GM04504 (cell line): Measurements from ENCODE around the gene PSMC4.
A peak's percentile ranks its signal among the peaks of the same experiment; 100 is the strongest.

ENCODE experiments used
- DNase-seq: peaks from one replicate; pipeline ENCODE4 v3.0.0-alpha.2; 2012; ENCODE audit warnings: low read depth

PSMC4 gene

DNA sequence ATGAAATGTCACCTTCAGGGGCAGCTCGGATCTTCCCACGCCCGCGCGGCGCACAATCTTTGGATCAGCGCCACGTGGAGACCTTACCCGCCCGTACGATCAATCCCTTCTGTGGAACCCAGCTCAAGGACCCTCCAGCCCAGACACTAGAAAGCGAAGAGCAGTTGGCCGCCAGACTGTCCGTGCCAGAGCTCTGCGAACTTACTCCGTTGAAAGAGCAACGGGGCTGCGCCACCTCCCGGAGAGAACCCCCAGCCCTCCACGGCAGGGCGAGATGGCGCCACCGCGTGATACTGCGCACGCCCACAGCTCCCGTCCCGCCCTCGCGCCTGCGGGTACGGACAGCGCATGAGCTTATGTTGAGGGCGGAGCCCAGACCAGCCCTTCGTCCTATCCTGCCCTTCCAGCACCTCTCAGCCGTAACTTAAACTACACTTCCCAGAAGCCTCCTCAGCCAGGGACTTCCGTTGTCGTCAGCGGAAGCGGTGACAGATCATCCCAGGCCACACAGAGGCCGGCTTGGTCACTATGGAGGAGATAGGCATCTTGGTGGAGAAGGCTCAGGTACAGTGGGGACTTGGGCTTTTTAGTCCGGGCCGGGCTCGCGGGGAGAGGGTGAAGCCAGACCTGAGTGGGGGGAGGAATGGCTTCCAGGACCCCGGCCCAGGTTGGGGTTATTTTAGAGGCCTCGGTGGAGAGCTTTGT is at the start of gene PSMC4:
Gene PSMC4 (plus strand): TSS at position 491 of the 705 bp plus-strand sequence. CDS start 38 bp downstream, at position 529.
- DNase-seq, result peak; percentile 98

DNA sequence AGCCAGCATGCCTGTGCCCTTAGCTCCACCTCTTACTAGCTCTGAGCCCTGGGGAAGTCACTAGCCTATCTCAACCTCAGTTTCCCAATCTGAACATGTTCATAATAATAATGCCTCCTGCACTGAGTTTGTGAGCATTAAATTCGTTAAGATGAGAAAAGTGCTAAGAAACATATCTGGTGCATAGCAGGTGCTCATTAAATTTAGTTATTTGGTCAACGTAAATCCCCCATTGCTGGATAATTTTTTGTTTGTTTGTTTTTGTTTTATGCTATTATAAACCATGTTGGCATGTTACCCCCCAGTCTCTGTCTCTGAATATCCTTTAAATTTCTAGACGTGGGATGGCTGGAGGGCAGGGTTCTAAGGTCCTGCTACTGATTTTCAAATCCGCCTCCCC is 47.1 kb upstream of the PSMC4 start:
- DNase-seq, result no peak

DNA sequence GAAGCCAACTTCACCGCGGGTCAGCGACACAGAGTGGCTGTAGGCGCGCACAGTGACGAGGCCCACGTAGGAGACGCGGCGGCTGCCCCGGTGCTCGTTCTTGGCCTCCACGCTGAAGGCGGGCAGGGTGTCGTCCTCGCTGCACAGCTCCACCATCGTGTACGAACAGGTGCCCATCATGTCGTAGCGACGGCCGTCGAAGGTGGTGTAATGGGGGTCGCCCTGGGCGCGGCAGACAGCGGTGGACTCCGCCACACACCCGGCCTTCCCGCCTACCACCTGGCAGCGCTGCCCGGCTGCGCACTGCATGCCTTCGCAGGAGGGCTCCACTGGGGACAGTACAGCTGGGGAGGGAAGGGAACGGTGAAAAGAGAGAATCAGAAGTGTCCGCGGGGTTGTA is 46.6 kb upstream of the PSMC4 start:
- no peak for DNase-seq

DNA sequence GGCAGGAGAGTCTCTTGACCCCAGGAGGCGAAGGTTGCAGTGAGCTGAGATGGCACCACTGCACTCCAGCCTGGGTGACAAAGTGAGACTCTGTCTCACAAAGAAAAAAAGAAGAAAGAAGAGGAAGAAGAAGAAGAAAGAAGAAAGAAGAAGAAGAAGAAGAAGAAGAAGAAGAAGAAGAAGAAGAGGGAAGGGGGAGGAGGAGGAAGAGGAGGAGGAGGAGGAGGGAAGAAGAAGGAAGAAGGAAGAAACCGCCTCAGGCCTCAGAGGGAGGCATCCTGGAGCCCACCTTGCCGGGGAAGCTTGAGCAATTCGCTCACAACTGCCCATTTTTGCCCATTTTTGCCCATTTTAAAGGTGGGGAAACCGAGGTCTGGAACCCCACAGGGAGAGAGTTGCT is 46.0 kb upstream of the PSMC4 start:
- no peak for DNase-seq

DNA sequence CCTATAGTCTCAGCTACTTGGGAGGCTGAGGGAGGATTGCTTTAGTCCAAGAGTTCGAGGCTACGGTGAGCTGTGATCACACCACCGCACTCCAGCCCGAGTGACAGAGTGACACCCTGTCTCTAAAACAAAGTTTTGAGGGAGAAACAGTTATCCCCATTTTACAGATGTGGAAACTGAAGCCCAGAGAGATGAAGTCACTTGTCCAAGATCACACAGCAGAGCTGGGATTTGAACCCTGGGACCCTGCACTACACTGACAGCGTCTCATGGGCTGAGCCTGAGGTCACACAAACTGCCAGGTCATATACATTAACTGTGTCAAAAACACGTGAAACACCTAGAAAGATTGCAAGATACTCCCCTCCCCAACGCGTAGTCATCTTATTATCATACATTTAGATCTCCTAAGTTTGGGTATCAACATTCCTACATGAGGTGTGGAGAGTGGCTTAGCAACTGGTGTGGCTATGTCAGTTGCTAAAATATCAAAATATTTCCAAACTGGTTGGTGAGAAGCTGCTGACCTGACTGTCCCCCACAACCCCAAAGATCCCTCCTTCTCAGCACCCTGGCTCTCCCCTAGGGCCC is 44.7 kb upstream of the PSMC4 start:
- no peak for DNase-seq

DNA sequence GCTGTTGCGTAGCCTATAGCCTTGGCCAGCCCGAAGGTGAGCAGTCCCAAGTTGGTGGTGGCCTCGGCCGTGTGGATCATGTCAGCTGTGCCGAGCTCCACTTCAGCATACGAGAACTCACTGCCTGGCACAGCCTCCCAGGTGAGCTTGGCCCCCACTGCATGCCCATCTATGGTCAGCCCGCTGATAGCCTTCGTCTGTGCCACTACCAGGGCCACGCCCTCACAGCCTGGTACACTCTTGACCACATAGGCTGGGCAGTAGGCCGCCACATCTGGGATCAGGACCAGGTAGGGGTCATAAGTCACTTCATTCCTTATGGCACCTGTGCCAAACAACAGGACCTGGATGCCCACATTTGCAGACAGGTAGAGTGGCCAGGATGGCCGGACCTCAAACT is 43.9 kb upstream of the PSMC4 start:
- DNase-seq, result no peak

DNA sequence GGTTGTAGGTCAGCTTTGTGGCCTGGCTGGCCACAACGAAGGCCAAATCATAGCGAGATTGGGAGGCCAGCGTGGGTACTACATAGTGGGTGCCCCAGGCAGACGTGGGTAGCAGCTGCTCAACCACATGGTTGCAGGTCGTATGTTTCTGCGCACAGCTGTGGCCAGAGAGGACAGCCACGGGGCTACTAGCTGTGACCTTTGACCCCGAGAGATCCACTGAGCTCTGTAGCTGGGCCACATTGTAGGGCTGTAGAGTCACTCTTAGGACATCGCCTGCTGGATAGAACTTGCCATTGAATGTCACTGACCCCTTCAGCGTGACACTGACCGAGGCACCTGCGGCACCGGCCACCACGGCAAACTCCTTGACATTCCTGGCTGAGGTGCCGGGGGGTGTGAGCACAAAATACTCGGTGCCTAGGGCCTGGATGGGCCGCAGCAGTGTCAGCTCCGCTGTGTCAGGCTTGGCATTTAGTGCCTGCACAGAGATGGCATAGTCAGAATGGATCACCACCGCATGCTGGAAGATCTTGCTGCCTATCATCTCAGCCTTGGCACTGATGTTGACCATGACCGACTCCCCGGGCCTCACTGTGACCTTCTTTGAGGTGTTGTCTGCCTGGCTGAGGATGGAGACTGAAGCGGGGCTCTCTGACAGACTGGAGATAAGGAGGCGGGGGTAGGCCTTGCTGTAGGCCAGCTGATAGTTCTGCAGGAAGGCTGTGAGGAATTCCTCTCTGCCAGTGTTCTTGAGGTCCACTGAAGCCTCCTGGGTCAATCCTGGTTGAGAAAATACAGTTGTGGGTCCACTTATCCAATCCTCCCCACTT is 43.2 kb upstream of the PSMC4 start:
- DNase-seq, result no peak

DNA sequence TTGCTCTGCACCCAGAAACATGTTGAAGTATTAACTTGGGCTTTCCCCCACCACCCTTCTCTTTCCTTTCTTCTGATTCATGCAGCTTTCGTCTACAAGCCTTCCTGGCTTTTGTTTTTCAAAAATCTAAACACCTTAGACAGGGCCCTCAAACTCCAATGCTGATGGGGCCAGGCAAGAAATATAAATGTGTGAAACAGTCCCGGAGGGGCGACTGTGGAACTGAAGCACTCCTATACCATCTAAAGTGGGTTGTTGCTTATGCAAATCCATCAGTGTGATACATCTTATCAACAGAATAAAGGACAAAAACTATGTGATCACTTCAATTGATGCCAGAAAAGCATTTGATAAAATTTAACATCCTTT is 42.6 kb upstream of the PSMC4 start:
- no peak for DNase-seq

DNA sequence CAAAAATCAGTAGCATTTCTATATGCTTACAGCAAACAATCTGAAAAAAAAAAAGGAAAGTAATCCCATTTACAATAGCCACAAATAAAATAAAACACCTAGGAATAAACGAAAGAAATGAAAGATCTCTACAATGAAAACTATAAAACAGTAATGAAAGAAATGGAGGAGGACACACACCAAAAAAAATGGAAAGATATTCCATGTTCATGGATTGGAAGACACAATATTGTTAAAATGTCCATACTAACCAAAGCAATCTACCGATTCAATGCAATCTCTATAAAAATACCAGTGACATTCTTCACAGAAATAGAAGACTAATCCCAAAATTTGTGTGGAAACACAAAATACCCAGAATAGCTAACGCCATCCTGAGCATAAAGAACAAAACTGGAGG is 41.2 kb upstream of the PSMC4 start:
- DNase-seq, result no peak

DNA sequence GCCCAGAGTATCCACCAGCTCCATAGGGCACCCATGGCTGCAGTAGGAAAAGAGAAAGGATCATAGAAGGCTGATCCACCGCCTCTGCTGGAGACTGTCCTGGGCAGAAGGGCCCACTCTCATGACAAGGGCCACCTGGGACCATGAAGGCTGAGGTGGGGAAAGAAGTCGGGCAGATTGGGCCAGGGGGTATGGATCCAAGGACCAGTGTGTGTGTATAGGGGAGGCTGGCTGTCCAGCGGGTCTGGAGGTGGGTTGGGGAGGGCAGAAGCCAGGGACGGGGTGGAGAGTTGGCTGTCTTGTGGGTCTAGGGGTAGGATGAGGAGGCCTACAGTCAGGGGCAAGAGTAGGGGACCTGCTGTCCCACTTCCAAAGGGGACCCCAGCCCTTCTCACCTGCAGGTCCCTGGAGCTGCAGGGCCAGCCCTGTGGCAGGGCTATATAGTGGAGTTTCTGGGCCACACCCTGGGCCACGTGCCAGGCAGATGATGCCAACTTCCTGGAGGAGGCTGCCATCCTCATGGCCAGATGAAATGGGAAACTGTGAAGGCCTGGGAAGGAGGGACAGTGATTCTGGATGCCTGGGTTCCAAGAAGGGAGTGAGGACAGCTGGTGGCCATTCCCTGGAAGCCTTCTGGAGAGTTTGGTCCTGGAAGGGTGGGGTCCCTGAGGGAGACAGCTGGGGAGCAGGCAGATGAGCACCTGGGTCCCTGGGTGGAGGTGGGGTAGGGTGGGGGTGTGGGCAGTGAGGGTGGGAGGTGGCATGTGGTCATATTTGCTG is 36.2 kb upstream of the PSMC4 start, which contains the start of gene FCGBP:
Gene FCGBP (minus strand): TSS at position 51 of the 780 bp plus-strand sequence.
- DNase-seq, result no peak

DNA sequence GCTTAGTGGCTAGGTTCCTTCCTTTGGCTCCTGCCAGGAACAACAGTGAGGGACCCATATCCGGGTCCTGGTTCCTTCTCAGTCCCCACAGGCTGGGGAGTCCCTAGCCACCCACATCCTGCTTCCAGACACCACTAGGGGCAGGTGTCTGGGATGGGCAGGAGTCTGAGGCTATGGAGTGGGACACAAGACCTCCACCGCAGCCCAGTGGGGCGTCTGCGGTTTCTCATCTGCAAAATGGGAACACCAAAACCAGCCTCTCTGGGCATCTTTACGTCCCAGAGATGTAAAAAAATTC is 35.7 kb upstream of the PSMC4 start:
- no peak for DNase-seq

DNA sequence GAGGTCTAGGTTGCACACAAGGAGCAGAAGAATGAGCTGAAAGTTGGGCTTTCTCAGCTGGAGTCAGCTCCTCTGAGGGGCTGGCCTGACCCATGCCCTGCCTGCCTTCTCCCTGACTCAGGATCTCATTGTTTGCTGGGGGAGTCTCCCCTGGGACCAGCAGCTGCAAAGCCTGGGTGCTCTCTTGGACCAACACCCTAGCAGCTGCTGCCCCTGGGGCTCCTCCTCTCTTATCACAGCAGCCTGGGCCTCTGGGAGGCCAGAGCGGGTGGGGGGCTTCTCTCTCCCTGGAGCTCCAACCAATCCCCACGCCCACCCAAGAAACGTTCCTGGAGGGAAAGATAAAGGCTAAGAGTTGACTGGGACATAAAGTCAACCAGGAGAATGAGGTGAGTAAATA is 34.9 kb upstream of the PSMC4 start:
- no peak for DNase-seq

DNA sequence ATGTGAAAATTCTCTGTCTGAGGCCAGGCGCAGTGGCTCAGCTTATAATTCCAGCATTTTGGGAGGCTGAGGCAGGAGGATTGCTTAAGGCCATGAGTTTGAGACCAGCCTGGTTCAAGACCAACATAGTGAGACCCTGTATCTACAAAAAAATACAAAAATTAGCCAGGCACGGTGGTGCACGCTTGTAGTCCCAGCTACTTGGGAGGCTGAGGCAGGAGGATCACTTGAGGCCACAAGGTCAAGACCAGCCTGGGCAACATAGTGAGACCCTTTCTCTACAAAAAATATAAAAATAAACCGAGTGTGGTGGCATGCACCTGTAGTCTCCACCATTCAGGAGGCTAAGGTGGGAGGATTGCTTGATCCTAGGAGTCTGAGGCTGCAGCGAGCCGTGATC is 34.3 kb upstream of the PSMC4 start:
- no peak for DNase-seq

DNA sequence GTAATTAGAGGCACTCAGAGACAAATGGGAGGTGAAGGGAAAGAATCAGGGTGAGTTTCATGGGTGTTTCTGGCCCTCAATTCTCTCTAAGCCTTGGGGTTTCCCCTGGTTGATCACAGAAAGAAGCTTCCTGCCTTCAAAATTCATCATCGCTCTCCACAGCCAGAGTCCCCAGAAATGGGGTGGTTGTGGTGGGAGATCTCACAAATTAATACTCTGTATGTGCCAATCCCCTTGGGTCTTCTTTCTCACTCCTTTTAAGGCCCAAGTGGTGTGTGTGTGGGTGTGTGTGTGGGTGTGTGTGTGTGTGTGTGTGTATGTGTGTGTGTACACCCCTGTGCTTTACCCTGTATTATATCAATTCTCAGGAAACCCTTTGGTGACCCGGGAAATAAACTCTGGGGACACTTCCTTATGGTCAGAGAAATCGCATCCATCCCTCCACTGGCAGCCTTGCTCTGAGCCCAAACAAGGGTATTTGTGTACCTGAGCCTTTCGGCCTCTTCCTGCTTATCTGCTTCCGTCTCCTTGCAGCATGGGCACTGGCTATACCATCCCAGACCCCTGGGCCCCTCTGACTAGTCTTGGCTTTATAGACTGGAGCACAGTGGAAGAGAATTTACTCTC is 33.8 kb upstream of the PSMC4 start:
- no peak for DNase-seq

DNA sequence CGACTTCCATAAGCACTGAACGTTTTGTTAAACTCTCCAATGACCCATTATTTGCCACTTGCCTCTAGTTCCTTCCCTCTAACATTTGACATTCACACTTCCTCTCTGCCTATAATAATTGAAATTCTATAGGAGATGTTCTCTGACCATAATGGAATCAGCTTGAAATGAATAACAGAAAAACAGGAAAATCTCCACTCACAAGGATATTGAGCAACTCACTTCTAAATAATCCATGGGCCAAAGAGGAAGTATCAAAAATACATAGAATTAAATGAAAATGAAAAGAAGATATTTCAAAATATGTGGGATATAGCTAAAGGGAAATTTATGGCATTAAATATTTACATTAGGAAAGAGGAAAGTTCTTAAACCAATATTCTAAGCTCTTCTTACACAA is 33.2 kb upstream of the PSMC4 start:
- no peak for DNase-seq

DNA sequence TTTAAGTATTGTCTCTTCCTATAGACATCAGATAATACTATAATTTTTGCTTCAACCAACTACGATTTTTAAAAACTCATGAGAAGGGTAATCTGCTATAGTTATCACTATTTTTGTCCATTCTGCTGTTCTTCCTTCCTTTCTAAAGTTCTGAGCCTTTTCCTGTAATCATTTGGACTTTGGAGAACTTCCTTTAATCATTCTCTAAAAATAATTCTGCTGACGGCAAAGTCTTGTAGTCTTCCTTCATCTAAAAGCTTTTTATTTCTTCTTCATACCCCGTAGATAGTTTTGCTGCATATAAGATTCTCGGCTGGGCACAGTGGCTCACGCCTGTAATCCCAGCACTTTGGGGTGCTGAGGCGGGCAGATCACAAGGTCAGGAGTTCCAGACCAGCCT is 31.4 kb upstream of the PSMC4 start:
- no peak for DNase-seq

DNA sequence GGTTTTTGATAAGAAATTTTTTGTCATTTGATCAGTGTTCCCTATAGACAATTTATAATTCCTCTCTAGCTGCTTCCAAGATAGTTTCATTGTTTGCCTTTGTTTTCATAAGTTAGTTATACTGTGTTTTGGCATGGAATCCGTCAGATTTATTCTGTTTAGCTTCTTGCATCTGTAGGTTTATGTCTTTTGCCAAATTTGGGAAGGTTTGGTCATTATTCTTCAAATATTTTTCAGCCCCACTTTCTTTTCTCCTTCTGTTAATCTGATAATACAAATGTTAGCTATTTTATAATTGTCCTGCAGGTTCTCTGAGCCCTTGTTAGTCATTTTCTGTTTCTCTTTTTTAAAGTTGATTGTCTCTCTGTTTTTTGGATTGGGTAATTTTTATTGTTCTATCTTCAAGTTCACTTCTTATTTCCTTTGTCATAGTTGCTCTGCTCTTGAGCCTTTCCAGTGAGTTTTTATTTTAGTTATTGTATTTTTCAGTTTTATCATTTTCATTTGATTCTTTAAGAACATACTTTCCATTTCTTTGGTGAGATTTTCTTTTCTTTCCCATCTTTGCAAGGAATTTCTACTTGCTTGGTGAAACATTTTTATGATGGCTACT is 30.6 kb upstream of the PSMC4 start:
- DNase-seq, result no peak

DNA sequence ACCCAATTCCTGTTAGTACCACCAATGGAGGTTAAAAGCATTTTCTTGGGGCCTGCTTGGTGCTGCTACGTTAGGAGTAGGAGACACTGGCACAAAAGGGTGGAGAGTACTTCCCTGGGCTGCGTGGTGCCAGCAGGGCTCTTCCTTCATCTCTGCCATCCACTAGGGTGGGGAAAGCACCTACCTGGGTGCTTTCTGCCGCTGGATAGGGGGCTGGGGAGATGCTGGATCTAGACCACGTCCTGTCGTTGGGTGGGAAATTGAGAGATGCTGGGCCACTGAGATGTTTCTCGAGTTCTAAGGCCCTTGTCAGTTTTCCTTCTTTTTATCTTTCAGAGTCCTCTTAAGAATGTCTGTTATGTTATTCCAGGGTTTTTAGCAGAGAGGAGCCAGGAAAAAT is 29.8 kb upstream of the PSMC4 start:
- DNase-seq, result no peak

DNA sequence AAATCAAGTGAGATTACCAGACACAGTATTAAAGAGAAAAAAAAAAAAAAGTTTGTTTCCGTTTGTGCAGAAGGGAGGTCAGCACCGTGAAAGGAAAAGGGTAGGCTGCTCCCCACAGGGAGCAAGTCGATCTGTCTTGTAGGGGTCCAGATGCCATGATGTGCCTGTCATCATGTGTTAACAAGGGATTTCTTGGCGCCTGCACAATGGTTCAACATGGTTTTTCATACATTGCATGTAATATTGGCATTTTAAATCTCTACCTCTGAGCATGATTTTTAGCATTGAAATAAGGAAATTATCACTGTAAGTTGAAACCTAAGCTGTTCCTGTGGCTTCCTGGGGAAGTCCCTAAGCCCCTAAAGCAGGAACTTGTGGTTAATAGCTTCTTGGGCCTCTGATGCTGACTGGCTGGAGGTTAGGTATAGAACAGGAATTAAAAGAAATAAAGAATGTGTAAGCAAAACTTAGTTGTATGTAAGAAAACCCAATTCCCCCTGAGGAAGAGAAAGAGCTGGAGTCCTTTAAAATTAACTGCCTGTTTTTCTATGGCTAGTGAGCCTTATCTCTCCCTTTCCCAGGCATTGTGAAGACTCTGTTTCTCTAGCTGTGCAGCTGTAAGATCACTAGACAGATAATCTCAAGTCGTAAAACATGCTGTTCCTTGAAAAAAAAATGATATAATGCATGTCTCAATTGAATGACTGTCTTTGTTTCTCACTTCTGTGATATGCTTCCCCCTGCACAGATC is 29.2 kb upstream of the PSMC4 start:
- no peak for DNase-seq

DNA sequence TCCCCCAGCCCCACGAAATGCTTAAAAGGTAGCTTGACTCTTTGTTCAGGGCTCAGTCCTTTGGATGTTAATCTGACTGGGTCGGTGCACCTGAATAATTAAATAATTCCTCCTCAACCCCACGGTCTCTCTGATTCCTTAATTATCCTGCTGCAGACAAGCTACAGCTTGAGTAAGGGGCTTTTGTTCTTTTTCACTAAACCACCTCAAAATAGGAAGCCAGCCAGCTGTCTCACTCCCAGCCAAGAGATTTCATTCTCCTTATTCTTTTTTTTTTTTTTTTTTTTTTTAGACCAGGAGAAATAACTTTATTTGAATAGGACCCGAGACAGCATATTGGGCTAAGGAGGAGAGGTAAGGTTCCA is 28.6 kb upstream of the PSMC4 start:
- no peak for DNase-seq

DNA sequence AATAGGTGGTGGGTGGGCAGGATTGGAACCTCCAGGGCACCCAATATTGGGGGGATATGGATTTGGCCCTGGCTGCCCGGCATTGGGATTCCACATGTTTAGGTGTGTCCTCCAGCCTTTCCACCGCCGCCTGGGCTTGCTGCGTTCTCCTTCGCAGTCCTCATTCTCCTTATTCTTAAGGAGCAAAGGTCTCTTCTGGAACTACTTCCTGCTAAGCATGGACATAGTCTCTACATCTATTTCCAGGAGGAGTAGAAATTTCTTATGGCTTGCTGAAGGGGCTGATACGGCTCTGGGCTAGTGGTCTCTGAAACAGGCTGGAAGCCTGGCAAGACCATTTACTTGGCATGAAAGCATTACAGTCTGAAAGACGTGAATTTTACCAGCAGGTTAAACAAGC is 27.4 kb upstream of the PSMC4 start:
- no peak for DNase-seq
